HUDEP-2 (cell line): Measurements from ENCODE around the gene MYRIP.

Source experiments
- DNase-seq, 76 experiments: peaks; one replicate each; lab custom pipeline; 2025; ENCODE audit not compliant: unreplicated experiment in 76 of 76; lab: John Stamatoyannopoulos, UW

The MYRIP gene

GRCh38 chr3:39900462-39901002, 91.1 kb downstream of the MYRIP start:
- no peak for DNase-seq

- no peak for DNase-seq
These were observed 93.8 kb downstream of the MYRIP start for GRCh38 chr3:39903253-39903652.

DNA sequence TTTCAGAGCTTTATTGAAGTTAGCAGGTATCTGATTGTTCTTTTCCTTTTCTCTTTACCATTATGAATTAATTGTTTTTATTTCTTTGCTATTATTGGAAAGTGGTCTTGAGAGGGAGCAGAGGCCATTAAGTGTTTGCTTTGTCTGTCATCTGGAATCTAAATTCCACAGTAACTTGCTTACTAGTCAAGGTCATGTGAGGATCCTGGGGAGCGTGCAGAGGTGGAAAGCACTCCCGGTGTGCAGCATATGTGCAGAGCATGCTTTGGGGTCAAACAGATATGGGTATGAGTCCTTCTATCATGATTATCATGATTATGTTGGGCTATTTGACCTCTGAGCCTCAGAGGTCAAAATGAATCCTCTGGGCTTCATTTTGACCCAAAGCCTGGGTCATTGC, 96.4 kb downstream of the MYRIP start:
- DNase-seq, result no peak

DNA sequence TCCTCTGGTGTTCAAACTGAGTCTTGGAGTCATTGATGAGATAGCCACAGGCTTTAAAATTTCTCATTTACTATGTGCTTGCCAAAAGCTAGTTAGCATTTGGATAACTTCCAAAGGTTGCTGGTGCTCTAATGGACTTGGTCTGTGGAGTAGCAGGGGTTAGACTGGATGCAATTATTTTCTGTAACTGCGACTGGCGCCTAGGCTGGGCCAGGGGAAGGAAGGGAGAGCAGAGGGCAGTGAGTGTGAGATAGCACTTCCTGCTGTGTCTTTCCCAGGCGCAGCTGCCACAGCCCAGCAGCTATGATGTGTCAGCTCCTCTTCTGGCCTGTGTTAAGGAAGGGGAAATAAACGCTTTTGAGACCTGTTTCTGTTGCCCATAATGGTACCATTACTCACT, 98.6 kb downstream of the MYRIP start:
- no peak for DNase-seq

- DNase-seq, result no peak
These were observed 100.7 kb downstream of the MYRIP start for GRCh38 chr3:39910135-39910534.

DNA sequence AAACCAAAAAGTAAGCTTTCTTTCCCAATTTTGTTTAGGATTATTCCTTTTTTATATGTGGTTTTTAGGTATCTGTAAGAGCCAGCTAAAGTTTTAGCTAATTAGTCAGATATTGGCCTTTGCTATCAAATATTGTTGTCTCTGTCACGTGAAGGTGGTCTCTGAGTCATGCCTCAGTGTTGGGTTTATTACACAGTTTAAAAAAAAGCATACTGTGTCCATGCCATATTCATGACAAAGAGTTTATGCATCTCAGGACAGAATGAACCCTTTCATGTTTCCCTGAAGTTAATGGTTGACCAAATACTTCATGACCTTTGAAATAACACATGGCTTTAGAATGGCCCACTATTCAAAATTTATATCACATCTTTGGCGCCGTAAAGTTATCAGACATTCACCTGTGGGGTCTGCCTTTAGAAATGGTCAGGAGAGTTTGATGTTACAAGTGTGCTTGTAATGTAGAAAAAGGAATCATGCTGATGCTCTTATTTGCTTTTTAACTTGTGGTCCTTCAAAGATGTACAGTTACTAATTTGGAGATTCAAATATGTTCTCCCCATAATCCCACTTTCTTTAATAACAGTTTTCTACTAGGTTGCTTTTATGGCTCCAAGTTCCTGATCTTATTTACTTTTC, 101.5 kb downstream of the MYRIP start:
- no peak for DNase-seq

DNA sequence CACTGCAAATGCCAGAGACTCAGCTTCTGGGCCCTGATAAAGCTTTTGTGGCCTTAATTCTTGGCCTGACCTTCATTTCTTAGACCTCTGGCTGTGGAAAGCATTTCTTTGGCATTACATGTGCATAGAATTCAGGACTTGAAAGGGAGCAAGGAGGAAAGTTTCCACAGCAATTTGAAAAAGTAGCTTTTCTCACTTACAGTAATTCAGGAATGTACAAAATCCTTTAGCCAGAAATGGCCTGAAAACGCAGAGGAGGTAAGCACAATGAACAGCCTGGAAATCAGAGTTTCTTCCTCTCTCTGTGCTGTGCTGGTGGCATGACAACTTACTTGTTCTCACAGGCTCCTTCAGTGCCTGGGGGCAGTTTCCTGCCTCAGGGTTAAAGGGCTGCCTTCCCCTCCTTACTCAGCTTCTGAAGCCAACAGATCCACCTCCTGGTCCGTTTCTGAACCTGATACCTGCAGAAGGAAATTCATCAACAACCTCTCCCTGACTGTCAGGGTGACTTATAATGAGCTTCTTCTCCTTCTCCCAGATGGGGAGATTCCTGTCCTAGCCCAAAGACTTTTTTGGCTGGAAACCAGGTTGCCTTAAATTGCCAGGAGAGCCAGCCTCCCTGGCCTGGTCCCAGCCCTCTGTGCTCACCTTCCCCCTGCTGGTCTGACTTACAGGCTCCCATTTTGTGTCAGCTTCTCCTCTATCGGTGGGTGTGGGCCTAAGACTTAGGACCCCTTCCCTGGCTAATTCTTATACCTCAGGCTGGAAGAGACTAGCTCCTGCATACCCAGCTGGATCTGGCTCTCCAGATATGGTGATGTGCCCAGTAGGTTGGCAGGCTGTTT, 102.3 kb downstream of the MYRIP start:
- no peak for DNase-seq

GRCh38 chr3:39915027-39915426, 105.6 kb downstream of the MYRIP start:
- no peak for DNase-seq

DNA sequence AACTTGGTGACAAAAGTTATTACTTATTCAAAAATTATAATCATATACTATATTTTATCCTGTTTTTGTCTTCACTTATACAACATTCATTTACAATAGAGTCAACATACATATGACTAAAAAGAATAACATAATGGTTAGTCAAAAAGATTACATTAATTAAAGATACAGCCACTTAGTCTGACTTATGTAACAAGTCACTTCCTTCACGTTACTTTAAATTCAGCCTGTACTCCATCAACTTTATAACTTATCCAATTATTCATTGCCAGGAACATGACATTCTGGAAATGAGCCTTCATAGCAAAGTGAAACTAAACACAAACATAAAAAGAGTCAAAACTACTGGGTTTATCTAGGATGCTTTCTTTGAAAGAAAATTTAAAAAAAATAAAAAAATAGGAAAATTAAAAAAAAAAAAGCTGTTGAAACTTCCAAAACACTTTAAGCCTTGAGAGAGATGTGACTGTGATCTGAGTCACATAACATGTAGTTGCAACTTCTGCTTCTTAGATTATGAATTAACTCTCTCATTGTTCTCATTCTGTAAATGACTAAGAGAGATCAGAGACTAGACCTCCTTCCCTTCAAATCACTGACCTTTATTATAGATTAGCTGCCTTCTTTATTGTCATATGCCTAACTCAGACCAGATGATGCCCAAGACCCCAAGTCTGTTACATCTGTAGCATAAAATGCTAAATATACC, 107.8 kb downstream of the MYRIP start:
- no peak for DNase-seq

- no peak for DNase-seq
These were observed 109.9 kb downstream of the MYRIP start for GRCh38 chr3:39919281-39919680.

DNA sequence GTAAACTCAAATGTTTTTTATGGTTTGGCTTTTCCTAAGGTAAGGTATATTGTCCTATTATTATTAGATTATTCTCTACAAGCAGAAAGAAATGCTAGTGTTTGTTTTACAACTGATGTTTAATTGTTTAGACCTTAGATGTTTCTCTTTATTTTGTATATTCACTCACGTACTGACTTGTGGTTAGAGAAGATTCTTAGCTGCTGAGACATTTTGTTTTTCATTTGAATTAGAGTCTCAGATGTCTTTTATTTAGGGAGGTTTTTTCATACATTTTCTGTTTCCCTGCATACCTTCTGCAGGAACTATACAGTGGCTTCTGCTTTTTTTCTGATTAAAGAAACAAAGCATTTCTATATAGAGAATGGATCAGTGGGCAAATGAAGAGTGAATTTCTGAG, 110.9 kb downstream of the MYRIP start:
- no peak for DNase-seq

DNA sequence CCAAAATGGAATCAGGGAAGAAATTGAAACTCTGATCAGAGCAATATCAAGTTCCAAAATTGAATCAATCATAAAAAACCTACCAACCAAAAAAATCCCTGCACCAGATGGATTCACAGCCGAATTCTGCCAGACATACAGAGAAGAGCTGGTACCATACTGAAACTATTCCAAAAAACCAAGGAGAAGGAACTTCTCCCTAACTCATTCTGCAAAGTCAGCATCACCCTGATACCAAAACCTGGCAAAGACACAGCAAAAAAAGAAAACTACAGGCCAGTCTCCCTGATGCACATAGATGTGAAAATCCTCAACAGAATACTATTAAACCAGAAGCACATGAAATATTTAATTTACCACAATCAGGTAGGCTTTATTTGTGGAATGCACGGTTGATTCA, 118.1 kb downstream of the MYRIP start:
- DNase-seq, result no peak

DNA sequence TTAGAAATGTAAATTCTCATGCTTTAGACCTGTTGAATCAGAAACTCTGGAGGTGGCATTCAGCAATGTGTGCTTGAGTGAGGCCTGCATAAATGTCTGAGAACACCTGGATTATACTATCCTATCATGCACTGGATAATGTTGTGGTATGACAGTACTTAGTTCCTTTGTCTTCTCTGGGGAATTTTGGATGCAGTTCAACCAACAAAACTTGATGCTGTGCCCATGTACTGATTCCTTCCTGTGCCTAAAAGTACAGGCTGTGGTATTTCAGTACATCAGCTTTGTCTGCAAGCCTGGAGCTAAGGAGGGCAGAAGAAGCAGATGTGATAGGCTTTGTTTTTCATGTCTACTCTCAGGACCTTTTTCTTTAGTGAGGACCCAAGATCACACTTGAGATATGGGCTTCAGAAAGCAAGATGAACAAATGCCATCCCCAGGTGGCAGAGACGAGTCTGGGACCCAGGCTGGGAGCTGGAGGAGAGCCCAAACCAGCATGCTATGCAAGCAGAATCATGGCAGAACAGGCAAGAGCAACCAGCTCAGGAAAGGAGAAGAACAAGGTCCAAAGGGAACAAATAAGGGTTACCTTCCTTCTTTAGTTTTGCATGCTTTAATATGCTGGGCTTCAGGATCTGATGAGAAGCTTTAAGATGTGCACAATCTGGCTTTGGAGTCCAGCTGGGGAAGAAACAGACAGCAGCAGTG, 124.7 kb downstream of the MYRIP start:
- DNase-seq, result no peak

- DNase-seq, result no peak
These were observed 125.3 kb downstream of the MYRIP start for GRCh38 chr3:39934696-39935095.

GRCh38 chr3:39935261-39935660, 125.9 kb downstream of the MYRIP start:
- no peak for DNase-seq

- DNase-seq, result no peak
These were observed 127.4 kb downstream of the MYRIP start for GRCh38 chr3:39936848-39937247.

DNA sequence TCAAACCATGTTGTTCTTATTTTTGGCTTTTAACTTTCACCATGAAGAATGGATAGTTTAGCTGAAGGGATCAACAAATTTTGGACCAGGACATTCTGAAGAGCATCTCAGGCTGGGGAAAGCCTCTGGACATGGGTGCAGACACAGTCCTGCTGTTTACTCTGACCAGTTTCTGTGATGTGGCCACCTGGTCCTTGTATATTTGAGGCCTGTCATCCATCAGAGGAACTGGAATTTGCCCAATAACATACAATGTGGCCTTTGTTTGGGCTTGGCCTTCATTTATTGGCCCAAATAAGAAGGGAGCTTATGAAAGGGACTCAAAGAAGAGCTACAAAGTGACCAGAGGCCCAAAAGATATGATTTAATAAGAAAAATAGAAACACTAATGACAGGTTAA, 127.9 kb downstream of the MYRIP start:
- no peak for DNase-seq

DNA sequence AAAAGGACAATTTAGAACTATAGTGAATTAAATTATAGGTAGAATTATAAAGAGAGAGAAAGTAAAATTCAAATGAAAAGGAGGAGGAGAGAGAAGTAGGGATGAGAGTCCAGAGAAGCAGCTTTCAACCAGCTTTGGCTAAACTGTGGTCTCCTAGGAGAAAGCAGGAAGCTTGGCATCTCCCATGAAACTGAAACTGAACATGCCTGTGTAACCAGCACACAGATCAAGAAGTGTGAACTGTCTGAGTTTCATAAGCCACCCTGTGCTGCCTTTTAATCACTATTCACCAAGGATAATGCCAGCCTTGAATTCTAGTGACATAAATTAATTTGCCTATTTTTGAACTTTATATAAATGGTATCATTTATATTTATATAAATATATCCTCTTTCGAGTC, 128.5 kb downstream of the MYRIP start:
- no peak for DNase-seq

DNA sequence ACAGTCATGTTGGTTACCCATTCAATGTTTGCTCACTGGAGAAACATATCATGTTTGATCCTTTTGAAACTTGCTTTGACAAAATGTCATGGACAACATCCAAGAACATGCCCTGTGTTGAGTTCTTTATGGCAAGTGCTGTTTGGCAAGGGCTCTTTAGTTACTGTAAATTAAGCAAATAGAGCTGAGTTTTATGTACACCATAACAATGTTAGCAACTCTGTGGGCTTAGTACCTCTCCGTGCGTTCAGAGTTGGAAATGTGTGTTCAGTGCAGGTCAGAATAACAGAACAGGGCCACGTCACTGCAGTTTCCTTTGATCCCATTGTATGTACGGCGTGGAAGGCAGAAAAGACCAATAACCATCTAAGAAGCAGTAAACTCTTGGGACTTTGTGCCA, 132.5 kb downstream of the MYRIP start:
- no peak for DNase-seq

- no peak for DNase-seq
These were observed 151.2 kb downstream of the MYRIP start for GRCh38 chr3:39960515-39961191.
